Erythroblast (primary cell): ENCODE measurements around the gene PPT1.

Source experiments
- GATA1 ChIP-seq: IDR thresholded peaks from 2 replicates; pipeline ENCODE4 v1.6.1; 2011; ENCODE audit warnings: low read depth, mild to moderate bottlenecking, control low read depth, low read length, moderate library complexity
- POLR2A ChIP-seq: IDR thresholded peaks from 2 replicates; pipeline ENCODE4 v1.6.1; 2011; ENCODE audit warnings: mild to moderate bottlenecking, low read length

GRCh38 chr1:40133839-40134238 lies 36.8 kb upstream of the PPT1 start:
- TF ChIP-seq POLR2A (no peak), GATA1 (no peak)
